ENCODE data around the gene HNF4A.
A peak's percentile ranks its signal among the peaks of the same experiment; 100 is the strongest.

Gene HNF4A

GRCh38 chr20:44447827-44448419 lies 92.4 kb downstream of the HNF4A start:
- TF ChIP-seq YY1 (IDR thresholded peaks at IDR 0.05; ENCODE audit: low read depth), result no peak
- TF ChIP-seq USF1 (IDR thresholded peaks at IDR 0.05), result no peak

GRCh38 chr20:44448753-44449546 lies 93.5 kb downstream of the HNF4A start:
- no peak for TF ChIP-seq TEAD4 (IDR thresholded peaks at IDR 0.05)
- TF ChIP-seq RAD21 (IDR thresholded peaks at IDR 0.05; ENCODE audit: low read depth), result peak; percentile 33; the same call in 1 of the 2 replicates
- no peak for TF ChIP-seq REST (IDR thresholded peaks at IDR 0.05; ENCODE audit: low read depth)
- TF ChIP-seq NFIC (IDR thresholded peaks at IDR 0.05), result no peak

GRCh38 chr20:44449864-44450263 lies 94.4 kb downstream of the HNF4A start:
- no peak for TF ChIP-seq TEAD4 (IDR thresholded peaks at IDR 0.05)
- TF ChIP-seq FOXM1 (IDR thresholded peaks at IDR 0.05; ENCODE audit: borderline replicate concordance, low read depth), result no peak
- no peak for TF ChIP-seq TAF1 (IDR thresholded peaks at IDR 0.05; ENCODE audit: low read depth)
- TF ChIP-seq CEBPB (IDR thresholded peaks at IDR 0.05), result no peak
- TF ChIP-seq NFIC (IDR thresholded peaks at IDR 0.05), result no peak

- TF ChIP-seq CEBPB (IDR thresholded peaks at IDR 0.05) (no peak), EP300 (IDR thresholded peaks at IDR 0.05; ENCODE audit: borderline replicate concordance) (no peak), FOXM1 (IDR thresholded peaks at IDR 0.05; ENCODE audit: borderline replicate concordance, low read depth) (no peak), RAD21 (IDR thresholded peaks at IDR 0.05; ENCODE audit: low read depth) (no peak), ZBTB7A (IDR thresholded peaks at IDR 0.05; ENCODE audit: low read depth) (no peak), USF1 (IDR thresholded peaks at IDR 0.05) (no peak), TAF1 (IDR thresholded peaks at IDR 0.05; ENCODE audit: low read depth) (no peak), EGR1 (IDR thresholded peaks at IDR 0.05) (no peak), TCF12 (IDR thresholded peaks at IDR 0.05; ENCODE audit: low read depth) (no peak), REST (IDR thresholded peaks at IDR 0.05; ENCODE audit: low read depth) (no peak), MAX (IDR thresholded peaks at IDR 0.05) (no peak), CREB1 (IDR thresholded peaks at IDR 0.05; ENCODE audit: low read depth) (no peak), NFIC (IDR thresholded peaks at IDR 0.05) (no peak), YY1 (IDR thresholded peaks at IDR 0.05; ENCODE audit: low read depth) (no peak), TEAD4 (IDR thresholded peaks at IDR 0.05) (no peak)
These were observed 94.9 kb downstream of the HNF4A start for GRCh38 chr20:44450281-44450889.

GRCh38 chr20:44450903-44451450 lies 95.5 kb downstream of the HNF4A start:
- TF ChIP-seq NFIC (IDR thresholded peaks at IDR 0.05) (no peak), TCF12 (IDR thresholded peaks at IDR 0.05; ENCODE audit: low read depth) (no peak), EP300 (IDR thresholded peaks at IDR 0.05; ENCODE audit: borderline replicate concordance) (no peak), ZBTB7A (IDR thresholded peaks at IDR 0.05; ENCODE audit: low read depth) (no peak), REST (IDR thresholded peaks at IDR 0.05; ENCODE audit: low read depth) (no peak), CEBPB (IDR thresholded peaks at IDR 0.05) (no peak), RAD21 (IDR thresholded peaks at IDR 0.05; ENCODE audit: low read depth) (no peak), TAF1 (IDR thresholded peaks at IDR 0.05; ENCODE audit: low read depth) (no peak), USF1 (IDR thresholded peaks at IDR 0.05) (no peak), FOXM1 (IDR thresholded peaks at IDR 0.05; ENCODE audit: borderline replicate concordance, low read depth) (no peak), YY1 (IDR thresholded peaks at IDR 0.05; ENCODE audit: low read depth) (no peak), CREB1 (IDR thresholded peaks at IDR 0.05; ENCODE audit: low read depth) (no peak), TEAD4 (IDR thresholded peaks at IDR 0.05) (no peak), MAX (IDR thresholded peaks at IDR 0.05) (no peak), EGR1 (IDR thresholded peaks at IDR 0.05) (no peak)

Data from Ishikawa (cell line).